SKM-1 (cell line): ENCODE measurements around the gene CUEDC1.

ENCODE experiments used
- DNase-seq: peaks from one replicate; lab custom pipeline; 2025; ENCODE audit not compliant: unreplicated experiment; lab: John Stamatoyannopoulos, UW

Gene CUEDC1

GRCh38 chr17:57955183-57955931 lies at the start of gene CUEDC1:
Gene CUEDC1 (minus strand): TSS chr17:57955412. CDS start chr17:57885564, 69,848 bp downstream.
- peak; percentile 25 for DNase-seq

- DNase-seq: no peak
Measured at GRCh38 chr17:58004060-58004459, 48.8 kb upstream of the CUEDC1 start.

GRCh38 chr17:58002973-58003372 lies 47.8 kb upstream of the CUEDC1 start:
- DNase-seq: no peak

GRCh38 chr17:58002154-58002948 lies 47.1 kb upstream of the CUEDC1 start:
- DNase-seq: no peak

GRCh38 chr17:58001461-58002124 lies 46.4 kb upstream of the CUEDC1 start:
- no peak for DNase-seq

GRCh38 chr17:57999496-58000017 lies 44.3 kb upstream of the CUEDC1 start:
- DNase-seq: peak; percentile 67

GRCh38 chr17:57999010-57999495 lies 43.8 kb upstream of the CUEDC1 start:
- no peak for DNase-seq

- no peak for DNase-seq
Measured at GRCh38 chr17:57997085-57997809, 42.0 kb upstream of the CUEDC1 start.

GRCh38 chr17:57995076-57995956 lies 40.1 kb upstream of the CUEDC1 start:
- peak; percentile 70 for DNase-seq

GRCh38 chr17:57994436-57994835 lies 39.2 kb upstream of the CUEDC1 start:
- DNase-seq: no peak

GRCh38 chr17:57993471-57994365 lies 38.5 kb upstream of the CUEDC1 start:
- DNase-seq: no peak

GRCh38 chr17:57991537-57991936 lies 36.3 kb upstream of the CUEDC1 start:
- DNase-seq: no peak

GRCh38 chr17:57990037-57990436 lies 34.8 kb upstream of the CUEDC1 start:
- DNase-seq: no peak

GRCh38 chr17:57988301-57989250 lies 33.4 kb upstream of the CUEDC1 start:
- DNase-seq: peak; percentile 42

GRCh38 chr17:57987581-57988300 lies 32.5 kb upstream of the CUEDC1 start, which contains the start of gene VEZF1:
Gene VEZF1 (minus strand): TSS chr17:57988254. CDS start chr17:57988111, 143 bp downstream.
- DNase-seq: peak; percentile 42

GRCh38 chr17:57986841-57987580 lies 31.8 kb upstream of the CUEDC1 start:
- DNase-seq: no peak
